Mucosa of gallbladder (tissue), 1 donor: Measurements from ENCODE around the gene DEXI. TPM values are rescaled to one million over a fixed set of nuclear protein-coding genes. Genes with fewer than 3 reads are reported as not detected.
"Not testable (repeated sequence)": the region's sequence is repeated elsewhere in the genome, so short reads cannot be mapped to it uniquely, and the experiment has no call there.

Experiments used
- DNase-seq: peaks from one replicate; pipeline ENCODE4 v3.0.0-alpha.2; 2020; ENCODE audit warnings: low spot score
- total RNA-seq: library from RNA; stranded (reverse); gene quantifications from one replicate; pipeline ENCODE4 v1.2.1, GENCODE V29; 2021
- donor health status: DM: no; HTN: no; CAD: no.

DEXI gene
- total RNA-seq, 1 donor from 2014 or later: 41.3 TPM

DNA sequence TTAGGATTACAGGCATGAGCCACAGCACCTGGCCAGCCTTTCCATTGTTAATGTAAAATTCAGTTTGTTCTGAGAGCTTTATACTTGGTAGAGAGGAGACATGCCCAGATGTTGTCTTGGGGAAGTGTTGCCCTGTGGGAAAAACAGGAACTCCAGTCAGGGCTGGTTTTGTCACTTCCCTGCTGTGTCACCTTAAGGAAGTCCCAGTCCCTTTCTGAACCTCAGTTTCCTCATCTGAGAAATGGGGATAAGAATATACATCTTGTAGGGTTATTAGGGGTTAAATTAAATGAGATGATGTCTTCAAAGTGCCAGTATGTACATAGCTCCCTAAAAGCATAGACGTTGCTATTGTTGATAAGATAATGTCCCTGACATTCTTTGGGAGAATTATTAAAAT is 27.3 kb upstream of the DEXI start:
- no peak for DNase-seq

- DNase-seq: no peak
Observed at GRCh38 chr16:10968498-10968897, 26.2 kb upstream of the DEXI start.

- no peak for DNase-seq
Observed at GRCh38 chr16:10967986-10968385, 25.7 kb upstream of the DEXI start.

DNA sequence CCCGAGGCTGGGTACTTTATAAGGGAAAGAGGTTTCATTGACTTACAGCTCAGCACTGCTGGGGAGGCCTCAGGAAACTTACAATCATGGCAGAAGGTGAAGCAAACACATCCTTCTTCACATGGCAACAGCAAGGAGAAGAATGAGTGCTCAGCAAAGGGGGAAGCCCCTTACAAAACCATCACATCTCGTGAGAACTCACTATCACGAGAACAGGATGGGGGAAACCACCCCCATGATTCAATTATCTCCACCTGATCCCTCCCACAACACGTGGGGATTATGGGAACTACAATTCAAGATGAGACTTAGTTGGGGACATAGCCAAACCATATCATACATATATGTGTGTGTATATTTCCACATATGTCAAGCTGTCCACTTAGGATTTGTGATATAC is 24.3 kb upstream of the DEXI start:
- DNase-seq: not testable (repeated sequence)

DNA sequence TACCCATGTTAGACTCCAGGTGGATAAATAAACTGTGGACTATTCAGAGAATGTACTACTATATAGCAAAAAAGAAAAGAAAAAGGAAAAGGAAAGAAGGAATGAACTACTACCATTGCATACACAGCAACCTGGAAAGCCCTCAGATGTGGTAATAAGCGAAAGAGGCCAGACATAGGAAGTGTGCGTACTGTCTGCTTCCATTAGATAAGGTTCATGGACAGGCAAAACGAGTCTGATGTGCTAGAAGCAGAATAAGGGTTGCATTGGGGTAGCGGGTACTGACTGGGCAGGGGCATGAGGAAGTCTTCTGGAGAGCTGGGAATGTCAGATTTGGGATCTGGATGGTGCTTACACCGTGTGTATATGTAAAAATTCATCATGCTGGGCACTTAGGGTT is 23.9 kb upstream of the DEXI start:
- no peak for DNase-seq

DNA sequence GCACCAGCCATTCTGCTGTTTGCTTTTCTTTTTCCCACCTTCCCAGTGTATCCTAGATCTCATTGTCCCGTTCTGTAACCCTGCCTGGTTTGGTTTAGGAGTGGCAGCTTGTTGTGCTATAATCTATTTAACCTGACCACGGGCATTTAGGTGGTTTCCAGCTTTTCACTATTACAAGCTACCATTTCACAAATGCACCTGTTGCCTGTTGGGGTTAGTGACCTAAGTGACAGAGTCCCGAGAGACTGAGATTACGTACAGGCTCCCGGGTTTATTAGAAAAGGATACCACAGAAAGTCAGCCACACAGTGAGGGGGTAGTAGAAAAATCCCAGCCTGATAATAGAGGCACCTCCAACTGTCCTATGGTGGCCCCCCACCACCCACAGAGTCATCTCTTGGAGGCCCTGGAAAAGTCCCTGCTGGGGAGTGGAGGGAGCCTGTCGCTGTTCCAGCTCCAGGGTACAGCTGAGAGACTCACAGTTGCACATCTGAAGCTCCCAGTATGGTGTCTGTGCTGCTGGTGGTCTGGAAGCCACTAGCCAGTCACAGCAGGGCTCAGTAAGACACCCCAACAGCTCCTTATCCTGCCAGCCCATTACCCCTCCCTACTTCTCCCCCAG is 23.3 kb upstream of the DEXI start:
- DNase-seq: no peak

GRCh38 chr16:10964891-10965326 is 22.6 kb upstream of the DEXI start:
- DNase-seq: no peak

- DNase-seq: peak; percentile 81
Observed at GRCh38 chr16:10964039-10964890, 22.0 kb upstream of the DEXI start.

DNA sequence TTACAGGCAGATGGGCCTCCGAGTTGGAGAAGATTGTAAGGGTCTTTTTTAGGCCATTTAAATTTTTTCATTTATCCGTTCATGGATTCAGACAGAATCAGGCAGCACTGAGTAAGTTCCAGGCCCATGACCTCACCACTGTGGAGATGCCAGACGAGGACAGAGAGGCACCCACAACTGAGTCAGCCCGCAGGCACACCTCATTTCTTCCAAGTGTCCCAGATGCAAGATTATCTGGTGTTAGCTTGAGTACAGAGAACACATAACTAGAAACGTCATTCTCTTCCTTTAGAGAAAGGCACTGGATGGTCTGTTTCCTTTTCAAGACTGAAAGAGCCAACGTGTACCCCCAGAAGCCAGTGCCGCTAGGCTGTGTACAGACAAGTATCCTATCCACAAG is 19.0 kb upstream of the DEXI start:
- DNase-seq: no peak

- DNase-seq: no peak
Observed at GRCh38 chr16:10959161-10959560, 16.9 kb upstream of the DEXI start.

DNA sequence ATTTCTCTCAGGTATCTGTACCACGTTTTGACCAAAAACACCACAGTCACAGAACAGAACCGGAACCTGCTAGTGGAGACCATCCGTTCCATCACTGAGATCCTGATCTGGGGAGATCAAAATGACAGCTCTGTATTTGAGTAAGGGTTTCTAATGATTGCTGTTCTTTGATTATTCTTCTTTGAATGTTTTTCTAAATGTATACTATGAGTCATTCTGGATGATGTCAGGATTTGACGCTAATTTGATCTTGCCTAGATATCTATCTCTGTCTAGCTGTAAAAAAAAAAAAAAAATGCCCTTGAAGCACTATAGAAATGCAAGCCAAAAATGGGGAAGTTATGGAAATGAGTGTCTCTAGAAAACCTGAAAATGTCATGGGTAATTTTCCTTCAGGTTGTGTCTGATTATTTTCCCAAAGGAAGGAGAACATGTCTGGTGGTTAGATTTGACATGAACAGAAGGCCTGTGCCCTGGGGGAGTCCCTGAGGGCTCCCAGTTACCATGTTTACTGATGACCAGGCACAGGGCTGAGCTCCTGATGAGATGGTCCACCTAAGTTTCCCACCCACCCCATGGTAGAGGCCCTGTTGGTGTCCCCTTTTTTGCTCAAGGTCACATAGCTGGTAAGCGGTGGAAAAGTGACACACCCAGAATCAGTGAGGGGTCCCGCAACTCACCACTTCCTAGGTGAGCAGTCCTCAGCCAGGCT is 15.7 kb upstream of the DEXI start:
- DNase-seq: no peak

DNA sequence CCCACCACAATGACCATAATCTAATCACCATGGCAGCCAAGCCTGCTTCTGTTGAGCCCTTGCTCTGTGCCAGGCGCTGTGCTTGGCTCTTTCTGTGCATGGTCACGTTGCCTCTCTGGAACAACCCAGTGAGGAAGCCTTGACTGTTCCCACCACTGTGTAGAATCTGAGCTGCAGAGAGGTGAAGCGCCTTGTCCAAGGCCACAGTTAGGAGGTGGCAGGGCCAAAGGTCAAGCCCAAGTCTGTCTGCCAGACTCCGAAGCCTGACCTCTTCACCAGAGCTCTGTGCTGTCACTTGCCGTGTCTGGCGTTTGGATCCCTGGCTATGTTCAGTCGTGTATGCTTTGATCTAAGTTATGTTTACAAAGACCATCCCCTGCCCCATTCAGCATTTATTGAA is 12.6 kb upstream of the DEXI start:
- DNase-seq: no peak

DNA sequence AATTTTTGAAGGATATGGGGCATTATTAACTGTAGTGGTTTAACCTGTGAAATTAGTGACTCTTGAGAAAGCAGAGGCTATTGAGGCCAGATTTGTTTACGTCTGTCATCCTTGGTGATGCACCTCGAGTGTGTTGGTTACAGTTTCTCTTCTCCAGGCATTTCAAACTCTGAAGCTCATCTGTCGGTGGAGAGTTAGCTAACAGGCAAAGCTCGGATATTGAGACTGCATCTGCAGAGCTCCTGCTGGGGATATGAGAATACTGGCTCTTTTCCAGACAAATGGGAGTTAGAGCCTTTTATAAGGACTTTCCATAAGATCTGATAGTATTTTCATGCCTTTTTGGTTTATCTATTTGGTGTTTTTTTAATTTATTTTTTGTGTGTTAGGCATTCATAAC is 8.8 kb upstream of the DEXI start:
- no peak for DNase-seq

GRCh38 chr16:10950393-10950792 is 8.1 kb upstream of the DEXI start:
- no peak for DNase-seq

- DNase-seq: no peak
Observed at GRCh38 chr16:10949424-10949970, 7.2 kb upstream of the DEXI start.

DNA sequence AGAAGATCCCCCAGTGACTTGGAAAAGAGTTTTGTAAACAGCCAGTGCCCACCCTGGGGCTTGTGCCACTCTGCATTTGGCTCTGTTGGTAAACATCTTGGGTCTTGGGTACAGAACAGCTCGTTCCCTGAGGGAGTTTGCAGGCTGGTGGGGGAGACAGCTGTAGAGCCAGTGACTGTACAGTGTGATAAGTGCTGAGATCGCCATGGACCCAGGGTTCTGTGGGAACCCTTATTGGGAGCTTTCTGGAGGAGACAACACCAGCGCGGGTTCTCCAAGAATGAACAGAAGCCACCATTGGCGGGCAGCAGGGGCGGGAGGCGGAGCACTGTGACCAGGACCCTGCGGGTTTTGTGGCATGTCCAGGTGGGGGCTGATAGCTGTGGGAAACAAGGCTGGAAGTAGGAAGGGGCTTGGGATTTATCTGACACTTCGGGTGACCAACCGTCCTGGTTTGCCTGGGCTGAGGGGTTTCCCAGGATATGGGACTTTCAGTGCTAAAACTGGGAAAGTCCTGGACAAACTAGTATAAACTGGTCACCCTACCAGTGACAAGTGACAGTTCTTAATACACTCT is 5.0 kb upstream of the DEXI start:
- DNase-seq: no peak

DNA sequence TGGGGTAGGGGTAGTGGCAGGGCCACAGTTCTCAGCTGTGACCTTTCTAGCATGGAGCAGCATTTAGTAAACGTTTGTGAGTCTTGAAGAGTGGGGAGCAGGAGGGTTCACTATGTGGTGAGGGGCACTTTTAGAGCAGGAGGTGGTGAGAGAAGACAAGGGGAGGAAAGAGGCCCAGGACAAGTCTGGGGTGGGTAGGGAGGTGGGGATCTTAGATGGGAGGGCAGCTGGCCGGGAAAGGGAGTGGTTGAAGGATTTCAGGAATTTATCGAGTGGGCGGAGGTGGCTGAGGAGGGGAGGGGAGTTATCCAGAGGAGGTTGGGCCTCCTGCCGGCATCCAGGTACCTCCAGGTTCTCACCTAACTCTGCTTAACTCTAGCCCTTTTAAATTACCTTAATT is 4.0 kb upstream of the DEXI start:
- DNase-seq: no peak

DNA sequence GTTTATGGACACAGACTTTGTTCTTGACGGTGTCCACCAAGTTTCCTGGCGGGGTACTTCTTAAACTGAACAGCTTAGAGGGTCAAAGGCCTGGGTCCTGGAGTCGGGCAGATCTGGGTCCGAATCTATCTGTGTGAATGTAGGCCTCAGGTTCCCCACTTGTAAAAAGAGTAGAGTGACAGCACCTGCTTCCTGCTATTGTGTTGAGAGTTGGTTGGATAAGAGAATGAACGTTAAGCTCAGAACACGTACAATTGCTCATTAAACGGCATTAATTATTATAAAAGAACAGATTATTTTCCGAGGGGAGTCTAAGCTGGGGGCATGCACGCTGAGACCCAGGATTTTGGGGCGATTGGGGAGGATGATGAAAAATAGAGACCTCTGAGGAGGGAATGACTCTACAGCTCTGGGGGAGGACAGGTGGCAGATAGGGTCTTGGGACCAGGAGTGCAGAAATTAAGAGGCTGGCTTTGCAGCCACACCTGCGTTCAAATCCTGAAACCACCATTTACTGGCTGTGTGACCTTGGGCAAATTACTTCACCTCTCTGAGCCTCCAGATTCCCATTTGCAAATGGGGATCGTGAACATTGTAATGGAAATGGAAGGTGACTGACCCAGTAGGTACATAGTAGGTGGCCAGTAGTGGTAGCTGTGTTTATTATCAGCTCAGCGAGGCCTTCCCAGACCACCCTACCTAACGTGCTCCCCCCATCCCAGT is 3.0 kb upstream of the DEXI start:
- DNase-seq: no peak

GRCh38 chr16:10944249-10945064 is 2.2 kb upstream of the DEXI start, which contains the start of gene CLEC16A:
TSS of gene CLEC16A (plus strand) at chr16:10944564. CDS start at chr16:10944718, 154 bp downstream.
- DNase-seq: peak; percentile 98

DNA sequence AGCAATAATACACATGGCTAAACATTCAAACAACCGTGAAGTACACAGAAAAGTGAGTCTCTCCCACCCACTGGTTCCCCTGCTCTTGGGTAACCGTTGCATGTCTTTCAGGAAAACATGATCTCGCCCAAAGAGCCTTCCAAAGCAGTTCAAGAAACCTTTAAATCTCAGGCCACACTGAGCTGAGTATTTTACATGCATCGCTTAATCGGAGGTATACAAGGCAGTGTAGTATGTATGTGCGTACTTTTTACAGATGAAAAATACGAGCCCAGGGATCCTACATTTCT is 741 bp upstream of the DEXI start:
- DNase-seq: no peak

DNA sequence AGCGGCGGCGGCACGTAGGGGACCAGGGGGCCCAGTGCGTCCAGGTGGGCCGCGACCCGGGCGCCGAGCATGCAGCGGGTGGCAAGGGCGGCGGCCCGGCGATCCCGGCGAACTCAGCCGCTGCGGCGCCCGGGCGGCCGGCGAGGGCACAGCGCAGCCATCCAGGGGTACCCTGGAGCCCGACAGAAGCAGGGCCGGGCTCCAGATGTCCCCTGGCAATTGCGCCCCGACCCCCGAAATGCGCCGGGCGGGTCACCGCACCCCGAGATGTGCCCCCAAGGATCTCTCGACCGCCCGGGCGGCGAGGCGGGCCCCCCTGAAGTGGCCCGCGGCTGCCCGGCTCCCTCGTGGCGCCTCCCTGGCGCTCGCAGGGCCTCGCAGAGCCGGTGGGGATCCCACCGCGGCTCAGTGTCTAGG is 325 bp downstream of the DEXI start:
- not testable (repeated sequence) for DNase-seq
